CD4-positive, alpha-beta T cell treated with Interleukin-17A for 4 hours (primary cell): Measurements from ENCODE around the gene ZBTB45.
"Not testable (repeated sequence)": the region's sequence is repeated elsewhere in the genome, so short reads cannot be mapped to it uniquely, and the experiment has no call there.

Experiments used
- DNase-seq: peaks from one replicate; pipeline ENCODE4 v3.0.0-alpha.2; 2020; ENCODE audit warnings: mixed read lengths

The ZBTB45 gene

DNA sequence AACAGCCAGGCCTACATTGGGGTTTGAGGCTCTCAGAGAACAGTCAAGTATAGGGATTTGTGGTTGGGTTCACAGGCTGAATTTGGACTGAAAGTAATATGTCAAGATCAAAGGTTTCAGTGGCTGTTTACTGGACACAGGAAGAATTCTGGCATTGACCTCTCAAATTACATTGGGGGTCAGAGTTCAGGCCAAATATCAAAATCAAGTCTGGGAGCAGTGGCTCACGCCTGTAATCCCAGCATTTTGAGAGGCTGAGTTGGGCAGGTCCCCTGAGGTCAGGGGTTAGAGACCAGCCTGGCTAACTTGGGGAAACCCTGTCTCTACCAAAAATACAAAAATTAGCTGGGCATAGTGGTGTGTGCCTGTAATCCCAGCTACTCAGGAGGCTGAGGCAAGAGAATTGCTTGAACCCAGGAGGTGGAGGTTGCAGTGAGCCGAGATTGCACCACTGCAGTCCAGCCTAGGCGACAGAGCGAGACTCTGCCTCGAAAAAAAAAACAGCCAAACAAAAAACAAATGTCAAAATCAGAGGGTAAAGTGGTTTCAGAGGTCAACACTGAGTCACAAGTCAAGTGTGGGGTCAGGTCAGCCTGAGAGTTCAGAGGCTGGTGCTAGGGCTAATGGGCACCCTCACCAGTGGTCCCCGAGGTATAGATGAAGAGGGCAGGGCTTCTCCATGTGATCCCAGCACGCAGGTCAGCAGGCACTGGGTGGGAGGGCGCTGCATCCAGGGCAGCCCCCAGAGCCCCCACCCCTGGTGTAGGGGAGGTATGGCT lies 9.3 kb downstream of the ZBTB45 start:
- no peak for DNase-seq

DNA sequence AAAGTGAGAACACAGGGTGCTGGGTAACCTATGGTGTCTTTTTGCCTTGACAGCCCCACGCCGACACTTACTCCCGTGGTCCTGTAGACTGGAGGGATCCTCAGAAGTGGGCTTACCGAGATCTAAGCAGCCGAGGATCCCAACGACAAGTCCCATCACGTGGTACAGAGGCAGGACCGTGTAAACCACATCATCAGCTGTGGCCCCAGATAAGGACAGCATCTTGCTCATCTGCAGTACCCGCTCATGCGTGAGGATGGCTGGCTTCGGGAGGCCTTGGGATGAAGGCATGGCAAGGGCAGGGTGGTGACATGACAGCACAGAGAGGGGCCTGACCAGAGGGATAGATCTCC lies 9.9 kb downstream of the ZBTB45 start:
- DNase-seq, result no peak

DNA sequence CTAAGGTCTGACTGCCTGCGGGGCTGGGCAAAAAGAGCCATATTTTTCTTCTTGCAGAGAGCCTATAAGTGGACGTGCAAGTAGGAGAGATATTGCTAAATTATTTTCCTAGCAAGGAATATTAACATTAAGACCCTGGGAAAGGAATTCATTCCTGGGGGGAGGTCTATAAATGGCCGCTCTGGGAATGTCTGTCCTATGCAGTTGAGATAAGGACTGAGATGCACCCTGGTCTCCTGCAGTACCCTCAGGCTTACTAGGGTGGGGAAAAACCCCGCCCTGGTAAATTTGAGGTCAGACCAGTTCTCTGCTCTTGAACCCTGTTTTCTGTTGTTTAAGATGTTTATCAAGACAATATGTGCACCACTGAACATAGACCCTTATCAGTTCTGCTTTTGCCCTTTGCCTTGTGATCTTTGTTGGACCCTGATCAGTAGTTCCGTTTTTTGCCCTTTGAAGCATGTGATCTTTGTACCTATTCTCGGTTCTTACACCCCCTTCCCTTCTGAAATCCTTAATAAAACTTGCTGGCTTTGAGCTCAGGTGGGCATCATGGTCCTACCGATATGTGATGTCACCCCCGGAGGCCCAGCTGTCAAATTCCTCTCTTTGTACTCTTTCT lies 11.9 kb downstream of the ZBTB45 start:
- not testable (repeated sequence) for DNase-seq

DNA sequence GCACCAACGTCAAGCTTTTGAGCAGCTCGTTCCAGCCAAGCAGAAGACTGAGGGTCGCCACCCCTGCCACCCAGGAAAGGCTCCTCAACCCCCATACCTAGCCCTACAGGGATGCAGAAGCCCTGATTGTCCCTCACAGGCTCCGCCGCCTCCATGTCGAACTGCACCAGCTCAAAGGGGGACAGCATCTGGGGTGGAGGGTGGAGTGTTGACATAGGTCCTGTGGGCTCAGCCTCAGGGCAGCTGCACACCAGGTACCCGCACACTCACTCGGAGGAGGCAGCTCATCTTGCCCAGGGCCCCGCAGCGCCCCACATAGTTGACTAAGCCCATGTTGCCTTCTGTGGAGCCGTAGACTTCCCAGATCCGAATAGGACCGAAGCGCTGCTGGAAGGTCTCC lies 19.4 kb downstream of the ZBTB45 start:
- DNase-seq, result no peak

DNA sequence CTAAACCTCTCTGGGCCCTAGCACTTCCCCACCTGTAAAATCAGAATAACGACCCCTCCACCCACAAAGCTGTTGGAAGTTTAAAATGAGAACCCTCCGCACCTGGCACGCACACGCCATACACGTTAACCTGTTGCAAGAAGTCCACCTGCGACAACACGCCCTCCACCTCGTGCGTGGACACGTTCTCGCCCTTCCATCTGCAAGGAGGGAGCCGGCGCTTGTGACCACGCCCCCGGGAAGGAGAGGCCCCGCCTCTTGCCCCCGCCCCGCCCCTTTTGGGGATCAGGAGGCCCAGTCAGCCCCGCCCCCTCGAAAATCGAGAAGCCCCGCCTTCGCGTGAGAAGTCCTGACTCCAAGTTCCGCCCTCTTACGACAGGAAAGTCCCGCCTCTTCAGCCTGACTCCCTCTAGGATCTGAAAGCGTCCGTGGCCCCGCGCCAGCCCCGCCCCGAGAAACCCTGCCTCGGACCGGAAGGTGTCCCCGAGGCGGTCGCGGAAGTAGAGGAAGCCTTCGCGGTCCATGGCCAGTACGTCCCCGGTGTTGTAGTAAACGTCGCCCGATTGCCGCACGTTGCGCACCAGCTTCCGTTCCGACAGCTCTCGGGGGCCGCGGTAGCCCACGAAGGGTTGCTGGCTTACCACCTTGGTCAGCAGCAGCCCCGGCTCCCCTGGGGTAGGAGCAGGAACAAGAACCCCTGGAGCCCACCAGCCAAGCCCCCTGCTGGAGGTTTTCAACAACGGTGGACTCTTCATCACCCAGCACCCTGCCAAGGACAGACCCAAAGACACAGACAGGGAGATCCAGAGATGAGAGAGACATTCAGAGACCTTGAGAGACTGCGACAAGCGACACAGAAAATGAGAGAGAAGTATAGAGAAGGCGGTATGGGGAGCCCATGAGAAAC lies 20.3 kb downstream of the ZBTB45 start:
- DNase-seq, result peak; percentile 98

DNA sequence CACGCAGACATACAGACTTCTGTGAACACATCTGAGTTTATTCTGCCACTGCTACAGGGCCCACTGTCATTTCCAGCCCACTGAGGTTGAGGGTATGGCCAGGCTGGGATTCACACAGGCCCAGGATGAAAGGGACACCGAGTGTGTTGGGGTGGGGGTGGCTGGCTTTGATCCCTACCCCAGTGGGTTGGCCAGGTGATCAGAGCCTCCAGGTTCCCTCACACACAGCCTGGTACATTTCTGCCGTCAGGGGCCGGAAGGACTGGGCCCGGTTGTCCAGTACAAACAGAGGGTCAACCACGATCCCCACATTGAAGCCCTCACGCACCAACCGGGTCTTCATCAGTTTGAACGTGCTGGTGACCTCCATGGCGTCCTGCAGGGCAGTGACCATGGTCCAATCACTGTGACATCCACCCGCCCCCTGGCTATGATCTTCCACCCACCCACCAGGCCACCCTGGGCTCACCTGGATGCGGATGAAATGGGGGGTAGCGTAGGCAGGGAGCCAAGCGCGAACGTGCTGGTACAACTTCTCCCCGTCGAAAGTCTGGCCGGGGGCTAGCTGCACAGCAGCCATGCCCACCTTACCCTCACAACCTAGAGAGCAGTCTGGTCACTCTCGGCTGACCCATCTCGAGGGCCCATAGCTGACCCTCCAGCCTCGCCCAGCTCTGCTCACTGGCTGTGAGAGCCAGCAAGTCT lies 21.1 kb downstream of the ZBTB45 start:
- DNase-seq, result no peak

DNA sequence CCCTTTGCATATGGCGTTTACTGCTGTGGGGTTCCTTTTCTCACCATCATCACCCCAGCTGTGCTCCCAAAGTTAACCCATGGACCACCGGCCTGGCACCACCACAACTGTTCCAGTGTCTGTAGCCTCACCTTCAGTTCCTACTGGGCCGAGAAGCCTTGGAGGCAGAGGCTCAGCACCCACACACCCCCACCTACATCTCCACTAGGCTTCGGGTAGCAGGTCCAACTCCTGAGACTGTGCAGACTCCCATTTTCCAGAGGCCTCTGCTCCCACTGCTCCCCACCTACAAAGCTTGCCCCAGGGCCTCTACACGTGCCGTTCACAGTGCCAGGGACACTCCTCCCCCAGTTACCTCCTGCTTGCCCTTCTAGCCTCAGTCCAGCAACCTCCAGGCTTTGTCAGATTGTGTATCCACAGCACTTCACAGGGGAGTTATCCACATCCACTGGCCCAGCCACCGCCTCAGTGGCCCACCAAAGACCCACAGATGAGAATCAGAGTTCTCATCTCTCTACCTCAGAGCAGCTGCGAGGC lies 21.9 kb downstream of the ZBTB45 start:
- no peak for DNase-seq

DNA sequence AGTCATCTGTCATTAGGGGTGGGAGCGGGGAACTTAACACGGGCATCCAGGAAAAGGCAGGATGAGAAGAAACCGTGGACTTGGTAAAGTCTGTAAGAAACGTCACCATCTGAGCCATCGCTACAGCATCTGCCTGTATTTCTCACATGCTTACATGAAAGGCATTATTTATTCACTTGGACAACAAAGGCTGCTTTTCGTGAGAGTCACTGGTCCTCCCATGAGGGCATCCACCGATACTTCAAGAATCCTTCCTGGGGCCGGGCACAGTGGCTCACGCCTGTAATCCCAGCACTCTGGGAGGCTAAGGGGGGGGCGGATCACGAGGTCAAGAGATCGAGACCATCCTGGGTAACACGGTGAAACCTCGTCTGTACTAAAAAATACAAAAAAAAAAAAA lies 27.3 kb downstream of the ZBTB45 start:
- no peak for DNase-seq

DNA sequence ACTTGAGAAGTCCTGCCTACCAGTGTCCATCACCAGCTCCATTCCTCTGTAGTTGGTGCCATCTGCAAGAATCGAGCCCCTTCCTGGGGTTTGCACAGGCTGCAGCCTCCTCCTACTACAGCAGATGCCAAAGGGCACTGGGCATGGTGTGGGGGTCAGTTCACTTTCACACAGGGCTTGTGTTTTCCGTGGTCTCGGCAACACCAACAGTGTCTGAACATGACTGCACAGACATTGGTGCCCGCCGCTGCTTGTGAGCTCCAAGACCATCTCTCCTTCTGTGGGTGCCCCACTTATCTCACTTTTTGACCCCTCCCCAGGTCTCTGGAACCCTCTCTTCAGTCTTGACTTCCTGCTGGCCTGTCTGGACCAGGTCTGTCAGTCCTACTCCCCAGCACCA lies 28.2 kb downstream of the ZBTB45 start:
- no peak for DNase-seq

DNA sequence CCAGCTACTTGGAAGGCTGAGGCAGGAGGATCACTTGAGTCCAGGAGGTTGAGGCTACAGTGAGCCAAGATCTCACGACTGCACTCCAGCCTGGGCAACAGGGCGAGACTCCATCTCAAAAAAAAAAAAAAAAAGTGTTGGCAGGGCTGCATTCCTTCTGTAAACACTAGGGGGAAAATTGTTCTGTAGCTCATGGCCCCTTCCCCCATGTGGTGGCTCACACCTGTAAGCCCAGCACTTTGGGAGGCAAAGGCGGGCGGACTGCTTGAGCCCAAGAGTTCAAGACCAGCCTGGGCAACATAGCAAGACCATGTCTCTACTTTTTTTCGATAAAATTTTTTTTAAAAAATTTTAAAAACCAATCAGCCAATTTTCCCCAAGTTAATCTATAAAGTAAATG lies 35.3 kb downstream of the ZBTB45 start:
- not testable (repeated sequence) for DNase-seq

DNA sequence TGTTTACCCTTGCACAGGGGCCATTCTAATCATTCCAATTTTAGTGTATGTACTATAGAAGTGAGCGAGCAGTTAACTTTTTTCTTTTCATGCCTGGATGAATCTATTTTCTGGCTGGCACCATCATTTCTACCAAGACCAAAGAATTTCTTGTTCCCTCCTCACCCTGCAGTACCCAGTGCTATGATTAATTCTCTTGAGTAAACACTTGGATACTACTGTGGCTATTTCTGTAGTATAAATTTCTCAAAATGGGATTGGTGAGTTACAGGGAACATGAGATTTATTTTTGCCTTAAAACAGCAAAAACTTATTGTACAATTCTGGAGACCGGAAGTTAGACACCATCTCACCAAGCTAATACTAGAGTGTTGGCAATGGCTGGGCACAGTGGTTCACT lies 35.8 kb downstream of the ZBTB45 start:
- DNase-seq, result no peak

DNA sequence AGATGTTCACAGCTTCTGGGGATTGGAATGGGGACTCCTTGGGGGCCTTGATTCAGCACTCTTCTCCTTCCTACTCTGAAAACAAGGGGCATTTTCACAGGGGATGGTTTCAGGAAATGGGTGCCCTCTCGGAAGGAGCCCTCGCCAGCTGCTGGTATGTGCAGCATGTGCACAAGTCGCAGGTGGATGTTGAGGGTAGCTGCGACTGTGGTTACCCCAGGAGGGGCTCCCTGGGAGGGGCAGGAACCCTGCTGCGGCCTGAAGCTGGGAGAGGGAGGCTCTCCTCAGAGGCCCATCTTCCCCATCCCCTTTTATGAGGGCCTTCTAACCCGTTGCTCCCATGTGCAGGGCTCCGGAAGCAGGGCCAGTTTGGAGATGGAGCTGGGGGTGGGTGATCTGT lies 37.2 kb downstream of the ZBTB45 start:
- no peak for DNase-seq

DNA sequence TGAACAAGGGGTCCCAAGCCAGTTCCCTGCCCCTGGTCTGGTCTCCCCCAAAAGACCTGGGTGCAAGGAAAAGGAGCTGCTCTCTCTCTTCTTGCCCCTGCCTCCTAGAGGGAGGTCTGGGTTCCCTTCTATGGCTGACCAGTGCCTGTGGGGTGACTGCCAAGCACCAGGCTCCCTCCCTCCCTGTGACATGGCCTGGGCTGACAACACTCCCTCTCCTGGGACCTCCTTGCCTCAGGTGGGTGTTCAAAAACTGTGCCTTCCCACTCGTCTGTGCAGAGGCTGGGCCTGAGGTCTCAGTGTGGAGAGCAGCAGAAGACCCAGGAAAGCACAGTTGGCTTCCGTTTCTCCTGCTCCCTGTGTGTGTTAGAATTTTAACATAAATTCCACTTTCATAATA lies 38.8 kb downstream of the ZBTB45 start:
- no peak for DNase-seq

DNA sequence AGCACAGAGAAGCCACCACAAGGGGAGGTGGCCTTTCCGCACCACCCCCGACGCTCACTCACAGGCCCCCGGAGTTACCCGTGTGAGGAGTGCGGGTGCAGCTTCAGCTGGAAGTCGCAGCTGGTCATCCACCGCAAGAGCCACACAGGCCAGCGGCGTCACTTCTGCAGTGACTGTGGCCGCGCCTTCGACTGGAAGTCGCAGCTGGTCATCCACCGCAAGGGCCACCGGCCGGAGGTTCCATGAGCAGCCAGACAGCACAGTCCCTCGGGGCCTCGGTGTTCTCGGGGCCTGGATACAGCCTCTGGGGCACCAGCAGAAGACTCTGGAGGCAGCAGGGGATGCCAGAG lies 39.2 kb downstream of the ZBTB45 start:
- DNase-seq, result no peak

DNA sequence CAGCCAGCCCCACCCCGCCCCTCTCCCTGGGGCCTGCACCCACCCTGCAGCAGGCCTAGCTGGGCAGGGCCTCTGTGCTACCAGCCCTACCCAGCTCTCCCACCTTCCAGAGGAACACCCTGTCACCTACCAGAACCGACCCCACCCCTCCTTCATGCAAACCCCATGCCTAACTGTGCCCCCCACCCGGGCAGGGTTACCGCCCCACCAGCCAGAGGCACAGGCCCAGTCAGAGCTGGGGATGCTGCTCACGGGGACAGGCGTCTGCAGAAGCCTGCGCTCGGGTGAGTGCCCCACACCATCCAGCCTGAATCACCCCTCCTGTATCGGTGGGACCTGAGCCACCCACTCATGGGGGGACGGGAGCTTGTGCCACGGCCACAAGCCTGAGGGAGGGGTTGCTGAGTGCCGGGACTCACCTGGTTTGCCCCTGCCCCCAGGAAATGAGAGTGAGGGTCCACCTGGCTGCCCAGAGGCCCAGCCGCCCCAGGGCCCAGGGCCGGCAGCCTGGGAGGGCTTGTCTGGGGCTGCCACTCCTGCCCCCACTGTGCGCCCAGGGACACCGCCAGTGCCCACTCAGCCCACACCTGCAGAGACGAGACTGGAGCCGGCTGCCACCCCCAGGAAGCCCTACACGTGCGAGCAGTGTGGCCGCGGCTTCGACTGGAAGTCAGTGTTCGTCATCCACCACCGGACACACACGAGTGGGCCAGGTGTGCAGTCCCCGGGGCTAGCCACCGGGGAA lies 39.7 kb downstream of the ZBTB45 start:
- no peak for DNase-seq

DNA sequence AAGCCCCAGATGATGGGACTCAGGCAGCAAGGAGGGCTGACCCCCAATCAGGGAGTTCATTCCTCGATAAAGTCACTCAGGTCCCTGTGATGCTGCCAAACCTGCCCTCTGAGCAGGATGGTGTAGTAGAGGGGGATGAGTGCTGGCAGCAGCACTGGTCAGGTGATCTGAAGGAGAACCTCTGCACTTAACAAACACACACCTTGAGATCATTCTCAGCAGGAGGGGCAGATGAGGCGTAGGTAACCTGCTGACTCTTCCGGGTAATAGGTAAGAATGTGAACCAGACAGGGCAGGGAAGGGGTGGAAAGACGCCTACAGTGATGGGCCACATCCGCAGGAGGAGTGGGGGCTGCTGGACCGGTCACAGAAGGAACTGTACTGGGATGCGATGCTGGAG lies 40.3 kb downstream of the ZBTB45 start:
- DNase-seq, result no peak

DNA sequence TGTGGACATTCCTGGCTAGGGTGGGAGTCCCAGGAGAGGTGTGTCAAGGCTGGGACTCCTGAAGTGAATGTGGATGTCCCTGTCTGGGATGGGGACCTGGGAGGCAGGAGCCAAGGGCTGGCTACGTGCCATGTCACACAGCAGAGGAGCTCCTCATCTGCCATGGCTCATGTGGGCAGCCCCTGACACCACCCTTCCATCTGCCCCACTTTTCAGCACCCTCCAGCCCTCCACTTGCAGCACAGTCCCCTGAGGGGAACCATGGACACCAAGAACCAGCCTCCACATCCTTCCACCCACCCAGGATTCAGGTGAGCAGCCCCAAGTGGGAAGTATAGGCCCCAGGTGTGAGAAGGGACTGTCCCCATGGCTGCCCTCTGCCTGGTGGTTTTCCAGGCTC lies 41.7 kb downstream of the ZBTB45 start:
- no peak for DNase-seq

DNA sequence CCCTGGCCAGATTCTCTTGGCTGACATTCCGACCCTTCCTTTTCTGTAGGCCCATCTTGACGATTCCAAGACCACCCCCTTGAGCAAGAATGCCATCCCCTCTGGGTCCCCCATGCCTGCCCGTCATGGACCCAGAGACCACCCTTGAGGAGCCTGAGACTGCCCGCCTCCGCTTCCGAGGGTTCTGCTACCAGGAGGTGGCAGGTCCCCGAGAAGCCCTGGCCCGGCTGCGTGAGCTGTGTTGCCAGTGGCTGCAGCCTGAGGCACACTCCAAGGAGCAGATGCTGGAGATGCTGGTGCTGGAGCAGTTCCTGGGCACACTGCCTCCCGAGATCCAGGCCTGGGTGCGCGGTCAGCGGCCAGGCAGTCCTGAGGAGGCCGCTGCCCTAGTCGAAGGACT lies 42.5 kb downstream of the ZBTB45 start:
- DNase-seq, result no peak

DNA sequence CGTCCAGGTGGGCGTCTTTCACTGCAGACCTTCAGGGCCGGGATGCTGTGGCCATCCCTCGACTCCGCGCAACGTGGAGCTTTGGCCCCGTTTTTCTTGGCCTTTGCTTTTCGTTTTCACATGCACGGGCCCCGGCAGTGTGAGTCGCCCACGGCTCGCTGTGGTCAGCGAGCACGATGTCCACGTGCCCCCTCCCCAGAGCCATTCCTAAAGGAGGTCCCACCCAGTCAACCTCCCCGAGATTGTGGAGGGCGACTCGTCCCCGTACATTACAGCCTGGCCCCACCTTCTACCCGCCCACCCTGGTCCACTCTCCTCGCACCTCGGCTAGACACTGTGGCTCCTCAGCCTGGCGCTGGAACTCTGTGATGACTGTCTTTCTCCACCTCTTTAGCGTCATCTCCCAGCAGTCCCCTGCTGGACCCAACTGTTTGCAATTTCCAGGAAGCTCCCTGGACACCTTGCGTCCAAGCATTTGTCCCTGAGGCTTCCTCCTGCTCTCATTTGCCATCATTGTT lies 43.1 kb downstream of the ZBTB45 start:
- DNase-seq, result no peak

DNA sequence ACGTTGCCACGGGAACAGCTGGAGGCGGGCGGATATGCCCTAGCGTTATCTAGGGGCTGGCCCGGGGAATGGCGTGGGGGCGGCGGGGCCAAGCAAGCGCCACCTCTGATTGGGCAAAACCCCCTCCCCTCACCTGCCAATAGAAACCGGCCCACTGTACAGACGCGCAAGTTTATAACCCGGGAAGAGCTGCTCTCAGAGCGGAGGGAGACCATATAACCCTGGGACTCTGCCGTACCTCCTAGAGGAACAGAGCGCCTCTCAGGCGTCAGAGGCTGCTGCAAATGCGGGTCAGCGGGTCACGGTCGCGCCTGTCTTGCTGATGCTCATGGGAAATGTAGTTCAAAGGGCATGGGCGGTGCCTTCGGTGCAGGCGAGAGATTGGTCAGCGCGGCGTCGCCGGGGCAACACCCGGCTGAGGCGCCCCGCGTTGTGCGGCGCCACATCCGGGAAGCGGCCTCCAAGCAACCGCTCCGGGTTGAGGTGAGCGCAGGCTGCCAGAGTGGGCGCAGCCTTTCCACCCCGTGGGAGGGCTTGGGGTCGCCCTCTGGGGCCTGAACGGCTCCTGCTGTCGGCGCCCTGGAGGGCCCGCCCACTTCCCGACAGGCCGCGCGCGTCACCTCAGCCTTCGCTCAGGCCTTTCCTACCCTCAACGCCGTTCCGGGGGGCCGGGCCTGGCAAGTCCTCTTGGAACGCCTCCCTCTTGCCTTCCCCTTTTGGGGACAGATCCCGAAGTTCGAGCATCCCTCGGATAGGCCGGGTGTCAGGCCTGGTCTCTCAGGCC lies 43.7 kb downstream of the ZBTB45 start, which contains the start of gene ZNF446:
TSS of gene ZNF446 (plus strand) at position 639 of the 784 bp plus-strand sequence. CDS start 867 bp downstream, outside the sequence.
- peak; percentile 96 for DNase-seq
